ENCODE data around the gene CDC42EP2. TPM values are rescaled to one million over a fixed set of nuclear protein-coding genes. Genes with fewer than 3 reads are reported as not detected.

CDC42EP2 gene
- total RNA-seq, 1 experiment from 2014 or later, result 11.9 TPM

DNA sequence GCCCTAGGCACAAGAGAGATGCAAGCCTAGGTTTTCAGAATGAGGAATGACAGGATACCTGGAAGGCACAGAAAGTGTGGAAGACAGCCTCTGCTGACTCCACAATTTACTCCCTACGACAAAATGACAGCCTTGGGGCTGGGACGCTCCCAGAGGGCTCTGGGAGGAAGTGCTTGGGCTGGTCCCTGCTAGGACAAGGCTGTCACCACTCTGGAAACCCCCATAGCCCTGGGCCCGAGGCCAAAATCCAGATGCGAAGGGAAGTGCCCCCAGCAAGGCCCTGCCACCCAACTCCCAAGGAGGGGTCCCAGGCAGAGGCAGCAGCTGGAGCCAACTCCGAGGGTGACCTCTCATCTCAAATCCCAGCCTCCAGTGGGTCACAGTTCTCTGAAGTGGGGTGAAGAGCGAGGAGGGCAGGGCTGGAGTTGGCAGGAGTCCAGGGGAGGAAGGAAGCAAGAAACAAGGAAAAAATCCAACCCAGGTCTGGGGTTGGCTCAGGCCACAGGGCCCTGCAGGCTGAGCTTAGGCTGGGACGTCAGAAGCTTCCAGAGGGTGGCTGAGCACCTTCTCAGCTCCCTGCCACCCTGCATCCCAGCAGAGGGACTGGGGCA is 6.3 kb upstream of the CDC42EP2 start:
- Histone ChIP-seq H3K9ac (ENCODE audit: extremely low read depth, insufficient read length, low read length) (no peak overlapping the region), H3K18ac (ENCODE audit: insufficient read length, low read depth, low read length) (no peak overlapping the region), H3K9me3 (ENCODE audit: control insufficient read depth, low read depth, low read length) (no peaks in the 10 kb centered on the region), H2BK15ac (ENCODE audit: low read depth, low read length) (no peak overlapping the region), H2AFZ (ENCODE audit: low read length) (no peak overlapping the region), H4K20me1 (ENCODE audit: control insufficient read depth, insufficient read depth, insufficient read length) (no peaks in the 10 kb centered on the region), H3K79me2 (ENCODE audit: insufficient read depth, low read length) (no peaks in the 10 kb centered on the region), H3K27me3 (ENCODE audit: insufficient read depth, low read length) (no peaks in the 10 kb centered on the region; the same call in 1 of the 2 replicates), H3K14ac (ENCODE audit: insufficient read depth, low read length) (no peak overlapping the region), H3K23me2 (ENCODE audit: insufficient read length, low read depth, low read length, poor library complexity, severe bottlenecking) (no peaks in the 10 kb centered on the region), H2BK5ac (ENCODE audit: insufficient read length, low read length) (no peak overlapping the region), H4K5ac (ENCODE audit: insufficient read length, low read depth, low read length) (no peak overlapping the region), H2BK12ac (ENCODE audit: insufficient read length, low read depth, low read length) (no peak overlapping the region), H4K91ac (ENCODE audit: insufficient read length, low read depth, low read length) (no peak overlapping the region), H3T11ph (ENCODE audit: low read length) (no peak overlapping the region), H4K8ac (replicated peaks; ENCODE audit: insufficient read length, low read depth, low read length) (no peak overlapping the region), H2BK120ac (ENCODE audit: low read depth, low read length, poor library complexity, severe bottlenecking) (no peak overlapping the region), H3K56ac (ENCODE audit: insufficient read length, low read depth, low read length) (no peak overlapping the region), H3K23ac (ENCODE audit: insufficient read length, low read depth, low read length) (no peak overlapping the region), H3K4me1 (ENCODE audit: insufficient read depth, low read length) (no peaks in the 10 kb centered on the region), H3K27ac (ENCODE audit: insufficient read length, low read depth, low read length) (no peak overlapping the region), H2BK20ac (ENCODE audit: low read depth, low read length, poor library complexity, severe bottlenecking) (no peak overlapping the region), H3K4me2 (ENCODE audit: insufficient read depth, insufficient read length, low read length) (no peak overlapping the region), H3K4ac (ENCODE audit: low read depth, low read length) (no peak overlapping the region), H3K79me1 (ENCODE audit: insufficient read depth, low read depth, low read length, poor library complexity, severe bottlenecking) (no peaks in the 10 kb centered on the region), H2AK5ac (ENCODE audit: insufficient read length, low read length) (no peak overlapping the region)
- Mint-ChIP-seq H3K27ac (no peak overlapping the region), H3K36me3 (ENCODE audit: insufficient read depth in 1 of 3, low read depth in 3 of 3) (peaks cover 11 to 19% (median 16%) of the 10 kb centered on the region in 3 experiments; a peak in 6 of 7 replicates), H3K27me3 (ENCODE audit: low read depth) (peaks cover 44% of the 10 kb centered on the region), H3K9me3 (no peaks in the 10 kb centered on the region), H3K4me1 (peaks cover 4 to 12% of the 10 kb centered on the region in 2 experiments; a peak in 3 of 4 replicates), H3K4me3 (no peak overlapping the region; a peak in 1 of 5 replicates)
- no peak for TF ChIP-seq CTCF (conservative IDR thresholded peaks at IDR 0.05)
- no peak for DNase-seq
- no CpG with 5 or more reads among the region's 7 CpGs for WGBS (ENCODE audit: extremely low coverage, insufficient read length, low lambda C conversion rate)

Data from H9 (cell line).